Stimulated activated CD4-positive, alpha-beta T cell treated with anti-CD3 and anti-CD28 coated beads, TNF-alpha, amount 100 ng/mL, for 48 hours (primary cell): ENCODE data around the gene TRIM49.
"Not testable (repeated sequence)": the region's sequence is repeated elsewhere in the genome, so short reads cannot be mapped to it uniquely, and the experiment has no call there.

Experiments used
- DNase-seq, 3 donors: peaks; one replicate each; pipeline ENCODE4 v3.0.0-alpha.2; 2020; ENCODE audit warnings: low read depth in 3 of 3

TRIM49 gene

GRCh38 chr11:89808475-89808874 is at the start of gene TRIM49:
TSS of gene TRIM49 (minus strand) at chr11:89808575. CDS start at chr11:89804469, 4,106 bp downstream.
- DNase-seq, result not testable (repeated sequence)

- DNase-seq, result not testable (repeated sequence)
These were observed 18.3 kb upstream of the TRIM49 start for GRCh38 chr11:89826694-89827093.

- DNase-seq, result not testable (repeated sequence)
These were observed 11.6 kb upstream of the TRIM49 start for GRCh38 chr11:89820008-89820407.

GRCh38 chr11:89813535-89813934 is 5.2 kb upstream of the TRIM49 start:
- not testable (repeated sequence) for DNase-seq

GRCh38 chr11:89787506-89788063 is 20.8 kb downstream of the TRIM49 start:
- DNase-seq, result not testable (repeated sequence)

- DNase-seq, result not testable (repeated sequence)
These were observed 22.6 kb downstream of the TRIM49 start for GRCh38 chr11:89785726-89786125.

GRCh38 chr11:89750822-89751221 is 57.6 kb downstream of the TRIM49 start:
- not testable (repeated sequence) for DNase-seq
